Heart right ventricle (tissue), 16 donors: Measurements from ENCODE around the gene NR2F1-AS1. TPM values are rescaled to one million over a fixed set of nuclear protein-coding genes. Genes with fewer than 3 reads are reported as not detected.
A peak's percentile ranks its signal among the peaks of the same experiment; 100 is the strongest.

Experiments used
- ATAC-seq, 8 donors: fragments of 200-7000 bp; cut with Tn5 transposase; one replicate each; pipeline ENCODE4 v1.9.1; 2020; ENCODE audit warnings: mild to moderate bottlenecking in 8 of 8, moderate library complexity in 8 of 8, moderate number of reproducible peaks in 1 of 8
- DNase-seq, 2 donors: peaks; one replicate each; pipeline ENCODE4 v3.0.0-alpha.2; 2020
- H3K27ac ChIP-seq, 10 donors: fragments of 200-600 bp; sonication (generic) in 2 of 10; one replicate each; pipeline versions ENCODE4 v1.5.0 to v1.8.0; 2020 to 2022; ENCODE audit warnings: mild to moderate bottlenecking in 3 of 10
- H3K27me3 ChIP-seq, 7 donors: fragments of 200-600 bp; one replicate each; pipeline ENCODE4 v1.8.0; 2021 to 2022; ENCODE audit warnings: mild to moderate bottlenecking in 2 of 7
- H3K36me3 ChIP-seq, 9 donors: fragments of 200-600 bp; sonication (generic) in 1 of 9; one replicate each; pipeline versions ENCODE4 v1.5.0 to v1.8.0; 2020 to 2022; ENCODE audit warnings: mild to moderate bottlenecking in 2 of 9
- H3K4me1 ChIP-seq, 9 donors: fragments of 200-600 bp; sonication (generic) in 1 of 9; one replicate each; pipeline versions ENCODE4 v1.5.0 to v1.8.0; 2020 to 2022; ENCODE audit warnings: mild to moderate bottlenecking in 4 of 9
- H3K4me3 ChIP-seq, 10 donors: fragments of 200-600 bp; sonication (generic) in 2 of 10; one replicate each; pipeline versions ENCODE4 v1.5.0 to v1.8.0; 2020 to 2022; ENCODE audit warnings: mild to moderate bottlenecking in 7 of 10, moderate library complexity in 2 of 10
- H3K9me3 ChIP-seq, 11 donors: fragments of 200-600 bp in 10 of 11; sonication (generic) in 2 of 11; one replicate each; pipeline versions ENCODE4 v1.5.0 to v1.8.0; 2013 to 2022; ENCODE audit warnings: mild to moderate bottlenecking in 2 of 11, control low read depth in 1 of 11, moderate library complexity in 1 of 11
- WGBS, 2 donors: extraction: QIAGEN DNeasy Blood & Tissue Kit; methylation state at CpG; one replicate each; pipeline ENCODE4 v1.1.7; 2013; ENCODE audit warnings: inconsistent platforms in 1 of 2; 5-methylcytosine and 5-hydroxymethylcytosine counted together
- intact Hi-C, 10 donors: fragments of 100-400 bp; cut with DNase I; formaldehyde crosslinking; loops; one replicate each; pipeline versions ENCODE4 v1.11.1 to v1.14.2; 2022
- polyA plus RNA-seq, 2 donors: library from polyadenylated mRNA; stranded (reverse); fragments of 200-250 nt; gene quantifications; one replicate each; pipeline ENCODE4 v1.2.3, GENCODE V29; 2013
- total RNA-seq, 10 donors: library from RNA; stranded (reverse); fragmentation: NEBNext Ultra II Directional in 3 of 10; extraction: Animal tissue kit (Norgen Biotek cat#: 25700) in 3 of 10; gene quantifications; one replicate each; pipeline versions ENCODE4 v1.2.1 to v1.2.4, GENCODE V29; 2021 to 2023
- TF ChIP-seq, protein P1 (sequence below), 9 donors: fragments of 200-600 bp; sonication (generic) in 2 of 9; IDR thresholded peaks; one replicate each; pipeline versions ENCODE4 v1.5.0 to v1.8.0; 2021 to 2022; ENCODE audit warnings: antibody characterized with exemption in 9 of 9, mild to moderate bottlenecking in 5 of 9, moderate library complexity in 1 of 9
- donor health status: Arrhythmogenic right ventricular cardiomyopathy.
- donor health status: ischemic (EF 13 %, LVEDD 7.1; RV severe dilation, severe dysfunction).
- donor health status: healthy with polysubstance abuse.
- donor health status: DM: no; HTN: yes; CAD: no.
- donor health status: DM: no; HTN: no; CAD: no.
- donor health status: ischemic (EF 25% LVEDD 6.9; RV normal size, moderate dysfunction).
- donor health status: ischemic (EF 25% LVEDD 5.7; RV mildly dilated, moderate dysfunction).
- donor health status: healthy.
- donor health status: DM: yes; HTN: yes; CAD: no.
- donor health status: Ischemic cardiomyopathy.
- donor health status: ischemic (EF 35%, LVEDD 5.7; RV mildly dilated, moderate dysfunction).
- donor health status: nonischemic (EF 11% LVEDD 7.7; RV severe dilation, severe dysfunction).
- donor health status: DM: yes; HTN: yes; CAD: no.
- donor health status: PGD.
- donor health status: ischemic (EF 29% LVEDD 5.4; RV normal size, mild dysfunction).
- donor health status: nonischemic (EF 23%, LVEDD 6.1; RV moderate dilation, normal function).

NR2F1-AS1 gene
- total and polyA plus RNA-seq, 12 donors = 0.41 to 2.9 (median 0.59) TPM; not detected in 1

DNA sequence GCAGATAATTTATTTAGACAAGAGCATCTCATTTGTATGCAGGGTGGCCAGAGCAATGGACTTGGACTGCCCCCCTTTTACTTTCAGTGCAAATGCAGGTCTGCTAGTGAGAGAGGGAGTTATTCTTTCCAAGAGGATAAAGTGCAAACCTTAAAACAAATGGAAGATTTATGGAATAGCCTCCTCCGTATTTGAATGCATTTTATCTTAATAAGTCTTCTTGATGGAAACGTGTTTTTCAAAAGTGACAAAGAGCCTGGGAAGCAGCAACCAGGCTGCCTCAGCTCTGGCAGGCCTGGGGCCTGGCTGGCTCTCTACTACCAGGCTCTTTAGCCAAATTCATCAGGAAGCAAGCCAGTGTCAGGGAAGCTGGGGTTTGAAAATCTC lies 8.8 kb upstream of the NR2F1-AS1 start:
- Histone ChIP-seq H3K9me3 (peaks cover 0 to 4% (median 0%) of the 10 kb centered on the region in 11 donors), H3K4me1 (peaks cover 0 to 14% (median 5%) of the 10 kb centered on the region in 9 donors), H3K36me3 (no peaks in the 10 kb centered on the region), H3K27ac (no peak overlapping the region), H3K4me3 (no peak overlapping the region), H3K27me3 (peaks cover 18 to 100% (median 81%) of the 10 kb centered on the region in 7 donors)
- ATAC-seq (no peak), DNase-seq (no peak)
- intact Hi-C loops = loop anchor here in 5 of 10 donors (10.0 kb wide), 3 partner anchors 215 to 1105 kb away; no protein-coding TSS in a partner anchor
- 76 to 82% methylated on average over 2 of the region's 2 CpGs for WGBS, 2 donors
- TF ChIP-seq, protein P1, sequence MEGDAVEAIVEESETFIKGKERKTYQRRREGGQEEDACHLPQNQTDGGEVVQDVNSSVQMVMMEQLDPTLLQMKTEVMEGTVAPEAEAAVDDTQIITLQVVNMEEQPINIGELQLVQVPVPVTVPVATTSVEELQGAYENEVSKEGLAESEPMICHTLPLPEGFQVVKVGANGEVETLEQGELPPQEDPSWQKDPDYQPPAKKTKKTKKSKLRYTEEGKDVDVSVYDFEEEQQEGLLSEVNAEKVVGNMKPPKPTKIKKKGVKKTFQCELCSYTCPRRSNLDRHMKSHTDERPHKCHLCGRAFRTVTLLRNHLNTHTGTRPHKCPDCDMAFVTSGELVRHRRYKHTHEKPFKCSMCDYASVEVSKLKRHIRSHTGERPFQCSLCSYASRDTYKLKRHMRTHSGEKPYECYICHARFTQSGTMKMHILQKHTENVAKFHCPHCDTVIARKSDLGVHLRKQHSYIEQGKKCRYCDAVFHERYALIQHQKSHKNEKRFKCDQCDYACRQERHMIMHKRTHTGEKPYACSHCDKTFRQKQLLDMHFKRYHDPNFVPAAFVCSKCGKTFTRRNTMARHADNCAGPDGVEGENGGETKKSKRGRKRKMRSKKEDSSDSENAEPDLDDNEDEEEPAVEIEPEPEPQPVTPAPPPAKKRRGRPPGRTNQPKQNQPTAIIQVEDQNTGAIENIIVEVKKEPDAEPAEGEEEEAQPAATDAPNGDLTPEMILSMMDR (IDR thresholded peaks at IDR 0.05) = no peak

DNA sequence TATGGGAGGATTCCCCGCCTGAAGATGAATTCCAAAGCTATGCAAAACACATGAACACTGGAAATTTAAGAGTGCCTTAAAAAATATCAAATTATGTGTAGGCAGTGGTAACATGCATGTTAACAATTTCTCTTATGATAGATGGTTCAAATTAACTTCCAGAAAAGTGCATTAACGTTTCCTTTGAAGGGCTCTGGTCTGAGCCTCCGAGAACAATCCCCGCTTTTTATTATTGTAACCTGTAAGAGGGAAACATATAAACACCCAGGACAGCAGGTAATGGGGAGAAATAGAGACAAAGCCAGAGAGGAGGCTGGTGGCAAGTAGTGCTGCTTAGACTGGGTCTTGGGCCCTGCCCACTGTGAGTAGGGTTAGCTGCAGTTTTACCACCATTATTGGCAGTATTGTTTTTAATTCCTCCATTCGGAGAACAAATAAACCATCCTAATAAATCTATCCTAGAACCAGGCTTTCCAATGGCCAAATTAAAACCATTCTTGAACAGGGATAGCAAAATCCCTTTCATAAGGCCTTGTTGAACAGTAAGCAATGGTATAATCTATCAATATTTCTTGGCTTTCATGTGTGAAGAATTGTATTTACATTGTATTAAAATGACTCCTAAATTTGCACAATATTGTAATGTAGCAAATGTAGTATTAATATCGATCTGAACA lies 8.3 kb upstream of the NR2F1-AS1 start:
- no peak for ATAC-seq
- Histone ChIP-seq H3K27me3 (peaks cover 18 to 96% (median 75%) of the 10 kb centered on the region in 7 donors), H3K27ac (no peak overlapping the region), H3K4me3 (no peak overlapping the region), H3K4me1 (peaks cover 0 to 14% (median 5%) of the 10 kb centered on the region in 9 donors), H3K9me3 (no peaks in the 10 kb centered on the region), H3K36me3 (no peaks in the 10 kb centered on the region)
- WGBS, 2 donors = 86 to 92% methylated on average over 6 of the region's 6 CpGs
- intact Hi-C loops = loop anchor here in 5 of 10 donors (10.0 kb wide), 3 partner anchors 216 to 1106 kb away; no protein-coding TSS in a partner anchor
- TF ChIP-seq, protein P1 (IDR thresholded peaks at IDR 0.05) = no peak
- DNase-seq = no peak

DNA sequence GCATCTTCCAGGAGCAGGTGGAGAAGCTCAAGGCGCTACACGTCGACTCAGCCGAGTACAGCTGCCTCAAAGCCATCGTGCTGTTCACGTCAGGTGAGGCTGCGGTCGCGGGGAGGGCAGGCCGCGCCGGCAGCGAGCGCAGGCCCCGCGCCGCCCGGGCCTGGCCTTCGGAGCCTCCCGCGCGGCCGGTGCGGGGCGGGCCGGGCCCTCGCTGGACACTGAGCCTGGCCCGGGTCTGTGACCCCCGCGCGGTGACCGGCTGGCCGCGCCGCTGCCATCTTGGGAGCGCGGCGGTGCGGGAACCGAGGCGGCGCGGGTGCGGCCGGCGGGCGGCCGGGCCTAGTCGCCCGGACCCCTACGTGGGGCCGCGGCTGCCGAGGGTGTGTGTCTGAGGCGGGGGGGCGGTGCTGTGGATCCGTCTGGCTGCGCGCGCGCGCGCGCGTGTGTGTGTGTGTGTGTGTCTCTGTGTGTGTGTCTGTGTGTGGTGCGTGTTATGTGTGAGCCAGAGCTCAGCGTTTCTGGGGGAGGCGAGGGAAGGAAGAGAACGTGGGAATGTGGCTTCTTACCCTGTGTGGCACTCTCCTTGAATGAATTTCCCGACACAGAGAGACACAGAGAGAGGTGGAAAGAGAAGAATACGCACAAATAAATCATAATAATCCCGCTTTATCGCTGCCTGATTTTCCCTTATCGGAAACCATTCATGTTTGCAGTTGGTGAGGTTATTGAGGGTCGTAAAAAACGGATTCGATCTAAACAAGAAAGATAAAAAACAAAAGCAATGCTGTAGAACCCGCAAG lies 7.5 kb upstream of the NR2F1-AS1 start:
- H3K4me3 ChIP-seq = peak overlapping the region in 1 of 10 donors; percentile 10

More for the DNA sequence above, 7.5 kb upstream of the NR2F1-AS1 start:
- intact Hi-C loops = loop anchor here in 5 of 10 donors (10.0 kb wide), 3 partner anchors 216 to 1106 kb away; no protein-coding TSS in a partner anchor
- TF ChIP-seq, protein P1 (IDR thresholded peaks at IDR 0.05) = no peak
- Histone ChIP-seq H3K4me1 (peaks cover 0 to 18% (median 8%) of the 10 kb centered on the region in 9 donors), H3K9me3 (no peaks in the 10 kb centered on the region), H3K36me3 (no peaks in the 10 kb centered on the region), H3K27me3 (peaks cover 17 to 92% (median 71%) of the 10 kb centered on the region in 7 donors), H3K27ac (no peak overlapping the region)
- DNase-seq (no peak), ATAC-seq (no peak)
- 31 to 37% methylated on average over 61 to 78 of the region's 78 CpGs for WGBS, 2 donors
